ENCODE results near the gene PRDM7. TPM values are rescaled to one million over a fixed set of nuclear protein-coding genes. Genes with fewer than 3 reads are reported as not detected.

The PRDM7 gene
- total RNA-seq (2022; extraction: Qiagen RNA extraction) = 0.02 TPM in 1 of 5 replicates, not detected in the others

DNA sequence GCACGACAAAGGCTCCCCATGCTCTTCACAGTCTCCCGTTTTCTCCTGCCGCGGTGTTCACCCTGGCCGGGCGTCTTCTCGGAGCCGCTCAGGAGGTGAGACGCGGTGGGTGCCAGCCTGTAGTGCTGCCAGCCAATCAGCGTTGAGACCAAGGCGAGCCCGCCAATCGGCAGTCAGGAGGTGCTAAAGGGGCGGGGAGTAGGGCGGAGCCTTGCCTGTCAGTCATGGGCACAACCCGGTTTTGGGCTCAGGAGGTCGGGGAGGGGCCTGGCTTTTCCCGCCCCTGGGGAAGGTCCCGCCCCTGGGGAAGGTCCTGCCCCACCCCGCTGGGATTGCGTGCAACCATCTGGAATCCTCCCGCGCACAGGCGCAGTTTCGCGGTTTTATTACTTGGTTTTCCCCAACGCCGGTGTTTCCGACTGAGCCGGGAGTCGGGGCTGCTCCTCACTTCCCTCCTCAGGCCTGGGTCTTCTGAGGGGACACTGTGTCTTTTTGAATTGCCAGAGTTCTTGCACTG lies at the start of gene PRDM7:
PRDM7 (minus strand) TSS at position 92 of the 517 bp plus-strand sequence. CDS start 1,421 bp downstream, outside the sequence.

DNA sequence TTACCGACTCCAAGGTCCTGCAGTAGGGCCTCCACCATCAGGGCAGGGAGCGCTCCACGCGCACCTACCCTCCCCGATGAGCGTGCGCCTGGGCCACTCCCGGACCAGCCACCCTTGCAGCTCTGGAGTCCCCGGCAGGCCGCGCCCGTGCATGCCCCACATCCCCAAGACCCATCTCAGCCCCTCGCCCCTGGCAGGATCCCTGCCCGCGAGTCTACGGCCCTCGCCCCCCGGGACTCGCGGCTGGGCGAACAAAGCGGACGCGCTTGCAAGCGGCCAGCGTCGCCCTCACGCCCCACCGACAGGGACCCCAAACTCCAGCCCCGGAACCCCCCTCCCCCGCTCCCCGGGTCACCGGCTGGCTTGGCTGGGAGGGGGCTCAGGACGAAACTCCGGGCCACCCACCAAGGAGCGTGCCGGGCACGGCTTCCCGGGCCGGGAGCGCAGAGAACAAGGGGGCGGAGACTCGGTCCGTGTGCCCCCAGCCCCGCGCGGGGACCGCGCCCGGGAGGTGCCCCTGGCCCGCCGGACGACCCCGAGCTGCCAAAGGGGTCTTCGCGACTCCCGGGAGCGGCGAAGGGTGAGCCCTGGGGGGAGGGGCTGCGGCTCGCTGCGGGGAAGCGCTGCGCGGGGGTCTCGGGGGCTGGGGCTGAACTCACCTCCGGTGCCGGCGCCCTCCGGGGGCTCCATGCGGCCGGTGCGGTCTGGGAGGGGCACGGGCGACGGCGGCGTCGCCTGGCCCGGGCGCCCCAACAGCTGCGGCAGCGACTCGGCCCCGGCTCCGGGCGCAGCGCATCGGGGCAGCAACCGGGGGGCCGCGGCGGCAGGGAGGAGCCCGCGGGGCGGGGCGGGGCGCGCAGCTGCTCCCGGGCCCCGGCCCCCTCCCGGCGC lies 58.2 kb downstream of the PRDM7 start, which contains the start of gene DBNDD1:
DBNDD1 (minus strand) TSS at position 805 of the 891 bp plus-strand sequence; CDS start at position 690, 115 bp downstream.

Other genes starting within 250 kb of the PRDM7 start
- 5.2 to 7.7 TPM (median 7.3 TPM) in 5 replicates for gene SPIRE2, start 248.9 kb downstream of the PRDM7 start, total RNA-seq (2022; extraction: Qiagen RNA extraction)
- 71.4 to 73.0 TPM (median 71.6 TPM) in 5 replicates for gene TCF25, start 203.7 kb downstream of the PRDM7 start, total RNA-seq (2022; extraction: Qiagen RNA extraction)
- 4.9 to 6.8 TPM (median 6.6 TPM) in 5 replicates for gene MC1R, start 158.5 kb downstream of the PRDM7 start, total RNA-seq (2022; extraction: Qiagen RNA extraction)
- 197 to 265 TPM (median 257 TPM) in 5 replicates for gene TUBB3, start 154.0 kb downstream of the PRDM7 start, total RNA-seq (2022; extraction: Qiagen RNA extraction)
- gene DEF8, start 128.6 kb downstream of the PRDM7 start, total RNA-seq (2022; extraction: Qiagen RNA extraction) = 95.8 to 120 TPM (median 114 TPM) in 5 replicates
- gene DBNDD1, start 57.9 kb downstream of the PRDM7 start, total RNA-seq (2022; extraction: Qiagen RNA extraction) = 49.9 to 66.7 TPM (median 63.5 TPM) in 5 replicates

Data from A549 treated with AZD2906 at 1 μM for 4 hours (cell line).